NCI-H69 (cell line): ENCODE results near the gene SFXN3.
"Not testable (repeated sequence)": the region's sequence is repeated elsewhere in the genome, so short reads cannot be mapped to it uniquely, and the experiment has no call there.

ENCODE experiments used
- DNase-seq: peaks from one replicate; lab custom pipeline; 2025; lab: John Stamatoyannopoulos, UW

The SFXN3 gene

GRCh38 chr10:101015582-101015973 lies 15.5 kb upstream of the SFXN3 start:
- DNase-seq, result no peak

DNA sequence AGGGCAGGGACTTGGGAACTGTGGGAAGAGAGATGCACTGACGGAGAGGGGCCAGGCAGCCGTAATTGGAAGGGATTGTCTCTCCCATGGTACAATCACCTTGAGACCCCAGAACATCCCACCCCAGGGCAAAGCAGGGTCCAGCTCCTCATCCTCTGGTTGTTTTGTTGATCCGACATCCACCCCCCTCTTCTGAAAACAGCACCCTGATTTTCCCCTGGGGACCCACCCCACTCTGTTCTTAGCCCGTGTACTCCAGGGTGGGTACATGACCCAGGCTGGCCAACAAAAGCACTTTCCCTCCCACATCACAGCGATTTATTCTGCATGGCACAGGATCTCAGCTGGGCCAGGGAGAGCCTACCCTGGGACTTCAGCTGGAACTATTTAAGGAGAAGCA lies 14.2 kb upstream of the SFXN3 start:
- DNase-seq, result no peak

DNA sequence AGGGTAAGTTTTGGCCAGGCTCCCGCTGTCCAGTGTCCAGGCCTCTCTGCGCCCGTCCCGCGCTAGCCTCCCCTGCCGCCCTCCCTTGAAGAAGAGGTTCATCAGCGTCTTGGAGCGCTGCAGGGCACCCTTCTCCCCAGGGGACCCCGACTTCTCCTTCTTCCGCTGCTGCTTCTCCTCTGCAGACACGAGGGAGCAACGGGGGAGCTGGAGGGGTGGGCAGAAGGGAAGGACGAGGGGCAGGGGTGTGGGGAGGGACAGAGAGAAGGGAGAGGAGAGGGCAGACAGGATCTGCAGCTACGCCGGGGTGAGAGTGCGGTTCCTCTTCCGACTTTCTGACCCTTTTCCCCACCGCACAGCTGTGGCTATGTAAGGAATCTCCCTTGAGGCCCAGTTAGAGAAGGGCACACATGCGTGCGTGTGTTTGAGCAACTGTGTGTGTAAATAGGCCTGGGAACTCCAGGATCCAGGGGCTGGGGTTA lies 12.9 kb upstream of the SFXN3 start:
- no peak for DNase-seq

- DNase-seq, result peak; percentile 84
These were observed 12.2 kb upstream of the SFXN3 start for GRCh38 chr10:101018600-101019439.

DNA sequence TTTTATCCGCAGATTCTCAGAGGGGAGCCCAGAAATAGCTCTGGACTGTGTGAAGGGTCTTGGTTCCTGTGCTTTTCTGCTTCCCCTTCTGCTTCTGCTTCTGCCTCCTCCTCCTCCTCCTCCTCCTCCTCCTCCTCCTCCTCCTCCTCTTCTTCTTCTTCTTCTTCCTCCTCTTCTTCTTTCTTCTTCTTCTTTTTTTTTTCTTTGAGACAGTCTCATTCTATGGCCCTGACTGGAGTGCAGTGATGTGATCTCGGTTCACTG lies 11.7 kb upstream of the SFXN3 start:
- DNase-seq, result no peak

DNA sequence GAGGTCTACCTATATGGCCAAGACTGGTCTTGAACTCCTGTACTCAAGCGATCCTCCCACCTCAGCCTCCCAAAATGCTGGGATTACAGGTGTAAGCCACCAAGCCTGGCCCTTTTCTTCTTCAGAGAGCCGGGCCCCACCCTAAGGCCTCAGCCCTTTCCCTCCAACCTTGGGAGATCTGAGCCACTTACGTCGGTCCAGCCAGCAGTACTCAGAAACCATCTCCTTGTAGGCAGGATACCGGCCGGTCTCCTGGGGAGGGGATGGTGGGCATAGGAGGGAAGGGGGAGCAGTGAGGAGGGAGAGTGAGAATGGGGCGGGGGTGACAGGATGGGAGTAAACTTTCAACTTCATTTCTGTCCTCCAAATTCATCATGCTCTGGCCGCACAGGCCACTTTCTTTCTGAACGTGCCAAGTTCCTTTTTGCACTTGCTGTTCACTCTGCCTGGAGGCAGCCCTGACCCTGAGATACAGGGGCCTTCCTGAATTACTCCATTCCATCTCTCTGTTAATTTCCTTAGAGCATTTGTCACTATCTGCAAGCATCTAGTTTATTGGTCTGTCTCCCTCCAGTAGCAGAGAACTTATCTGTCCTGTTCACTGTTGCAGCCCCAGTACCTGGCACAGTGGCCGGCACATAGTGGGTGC lies 10.5 kb upstream of the SFXN3 start:
- DNase-seq, result no peak

DNA sequence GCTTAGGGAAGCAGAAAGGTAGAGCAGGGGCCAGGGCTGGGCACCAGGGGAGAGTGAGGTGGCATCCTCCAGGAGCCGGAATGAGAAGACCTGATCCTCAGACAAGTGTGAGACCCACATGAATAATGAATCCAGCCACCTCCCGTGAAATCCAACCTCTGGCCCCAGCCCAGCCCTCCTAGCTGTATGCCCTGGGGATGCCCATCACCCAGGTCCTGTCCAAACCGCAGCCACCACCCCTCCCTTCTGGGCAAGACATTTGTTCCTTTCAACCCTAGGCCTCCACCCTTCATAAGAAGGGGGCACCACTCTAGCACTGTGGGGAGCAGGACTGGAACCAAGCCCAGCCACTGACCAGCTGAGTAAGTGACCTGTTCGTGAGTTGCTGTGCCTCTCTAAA lies 9.8 kb upstream of the SFXN3 start:
- DNase-seq, result no peak

GRCh38 chr10:101021692-101022251 lies 9.3 kb upstream of the SFXN3 start:
- DNase-seq, result no peak

- no peak for DNase-seq
These were observed 7.9 kb upstream of the SFXN3 start for GRCh38 chr10:101022967-101023705.

GRCh38 chr10:101027106-101027720 lies 3.8 kb upstream of the SFXN3 start:
- no peak for DNase-seq

- peak; percentile 71 for DNase-seq
These were observed 2.3 kb upstream of the SFXN3 start for GRCh38 chr10:101028446-101029337.

DNA sequence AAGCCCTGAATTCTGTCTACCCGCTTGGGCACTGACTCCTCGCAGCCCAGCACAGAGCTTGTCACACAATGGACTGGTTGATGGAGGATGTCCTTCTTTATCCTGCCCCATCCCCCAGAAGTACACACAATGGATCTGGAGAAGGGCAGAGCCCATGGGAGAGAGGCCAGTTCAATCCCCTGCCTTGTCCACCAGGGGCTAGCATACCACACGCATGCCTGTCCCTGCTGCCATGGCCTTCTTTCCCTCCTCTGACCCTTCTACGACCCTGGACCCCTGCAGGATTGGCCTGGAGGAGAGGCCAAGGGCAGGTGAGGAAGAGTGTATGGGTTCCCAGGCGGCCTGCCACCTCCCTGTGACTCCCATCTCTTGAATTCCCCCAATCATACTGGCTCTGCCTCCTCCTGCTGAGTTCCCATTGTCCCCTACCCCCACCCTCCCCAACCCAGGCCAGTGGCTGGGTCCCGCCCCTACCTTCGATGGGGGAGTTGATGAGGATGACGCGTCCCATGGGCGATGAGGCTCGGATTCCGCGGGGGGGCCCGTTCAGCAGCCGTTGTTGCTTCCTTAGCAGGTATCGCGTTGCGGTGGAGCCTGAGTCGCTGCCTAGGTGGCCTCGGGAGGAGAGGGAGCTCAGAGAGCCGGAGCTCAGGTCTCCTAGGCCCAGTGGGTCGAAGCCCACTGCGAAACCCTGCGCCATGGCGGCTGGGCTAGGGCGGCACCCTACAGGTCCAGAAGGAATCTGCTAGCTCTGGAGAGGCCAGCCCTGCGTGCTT lies 1.3 kb upstream of the SFXN3 start:
- peak; percentile 20 for DNase-seq

DNA sequence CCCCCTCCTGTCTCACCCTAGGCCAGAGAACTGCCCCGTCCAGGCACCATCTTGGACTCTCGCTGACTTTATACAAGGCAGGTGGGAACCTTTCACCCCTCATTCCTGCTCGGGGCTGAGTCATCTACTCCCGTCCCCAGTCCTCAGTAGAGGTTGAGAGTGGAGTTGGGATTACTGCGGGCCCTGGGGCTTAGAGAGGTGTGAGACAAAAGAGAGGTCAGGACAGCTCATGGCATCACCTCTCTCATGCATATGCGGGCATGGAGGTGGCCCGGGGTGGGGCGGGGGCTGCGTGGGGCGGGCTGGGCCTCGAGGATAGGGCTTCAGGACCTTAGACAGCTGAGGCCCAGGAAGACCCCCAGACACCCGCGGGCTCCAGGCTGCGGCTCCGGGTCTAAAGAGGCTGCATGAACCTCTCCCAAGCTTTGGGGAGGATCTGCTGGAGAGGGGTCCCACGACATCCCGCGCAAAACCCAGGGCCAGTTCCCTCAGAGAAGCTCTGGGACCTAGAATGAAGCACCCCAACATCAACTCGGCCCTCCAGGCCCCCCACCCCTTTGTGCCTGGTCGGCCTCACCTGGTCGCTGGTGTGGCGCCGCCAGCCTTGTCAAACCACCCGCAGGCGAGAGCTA lies 422 bp upstream of the SFXN3 start:
- DNase-seq, result no peak

DNA sequence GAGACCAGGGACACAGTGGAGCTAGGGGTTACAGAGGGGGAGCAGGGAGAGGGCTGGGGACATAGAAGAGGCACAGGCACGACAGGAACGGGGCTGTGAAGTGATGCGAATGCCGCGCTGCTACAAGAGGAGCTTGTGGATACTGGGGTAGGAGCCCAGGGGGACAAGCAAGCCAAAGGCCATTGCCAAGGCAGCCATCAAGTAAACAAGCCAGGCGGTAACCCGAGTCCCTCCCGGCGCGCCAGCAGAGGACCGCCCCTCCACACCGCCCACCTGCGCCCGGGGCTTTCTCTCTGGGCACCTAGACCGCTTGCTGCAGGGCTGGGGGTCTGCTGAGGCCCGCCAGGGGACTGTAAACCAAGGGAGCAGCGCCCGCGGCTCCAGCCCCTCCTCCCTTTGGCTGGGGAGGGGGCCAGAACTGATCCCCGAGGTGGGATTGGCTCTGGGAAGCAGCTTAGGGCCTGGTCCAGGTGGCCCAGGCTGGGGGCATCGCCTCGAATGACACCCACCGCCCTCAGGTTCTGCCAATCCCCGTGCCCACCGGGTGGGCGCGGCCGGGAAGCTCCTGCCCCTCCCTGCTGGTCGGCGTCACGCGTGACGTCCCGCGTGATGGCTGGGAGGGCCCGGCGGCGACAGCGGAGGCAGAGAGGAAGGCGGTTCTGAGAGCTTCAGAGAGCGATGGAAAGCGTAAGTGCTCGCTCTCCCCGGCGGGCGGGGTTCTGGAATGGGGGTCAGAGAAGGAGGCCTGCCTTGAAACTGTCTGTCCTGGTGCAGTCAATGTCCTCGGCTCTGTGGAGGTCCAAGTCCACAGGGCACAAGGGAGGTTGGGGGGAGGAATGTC lies 982 bp downstream of the SFXN3 start:
- DNase-seq, result peak; percentile 52

DNA sequence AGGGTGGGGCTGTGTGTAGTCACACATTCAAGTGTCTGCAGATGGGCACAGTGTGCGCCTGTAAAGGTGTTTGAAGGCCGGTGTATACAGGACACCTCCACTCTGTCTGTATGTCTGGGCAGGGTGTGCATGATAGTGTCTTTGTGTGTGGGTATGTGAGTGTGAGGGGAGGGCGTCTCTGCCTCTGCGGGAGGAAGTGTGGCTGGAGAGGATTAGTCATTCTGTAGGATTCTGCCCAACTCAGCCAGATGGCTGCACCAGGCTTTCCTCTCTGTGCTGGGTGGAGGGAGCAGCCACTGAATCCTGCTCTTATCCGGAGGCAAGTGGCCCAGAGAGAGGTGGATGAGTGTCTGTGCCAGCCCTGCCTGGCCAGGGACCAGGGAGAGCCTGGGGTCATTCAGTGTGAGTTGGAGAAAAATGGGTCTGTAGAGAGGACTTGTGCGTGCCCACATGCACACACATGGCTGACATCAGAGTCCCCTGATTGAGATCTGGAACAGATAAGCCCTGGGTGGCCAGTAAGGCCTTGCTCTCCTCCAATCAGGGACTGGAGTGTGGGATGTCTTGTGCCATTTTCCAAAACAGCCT lies 1.7 kb downstream of the SFXN3 start:
- peak; percentile 63 for DNase-seq

GRCh38 chr10:101033276-101033675 lies 2.2 kb downstream of the SFXN3 start:
- no peak for DNase-seq

- not testable (repeated sequence) for DNase-seq
These were observed 3.4 kb downstream of the SFXN3 start for GRCh38 chr10:101034404-101034803.

- no peak for DNase-seq
These were observed 4.3 kb downstream of the SFXN3 start for GRCh38 chr10:101035314-101035713.
